Activated CD4-positive, alpha-beta T cell treated with anti-CD3 and anti-CD28 coated beads for 1 hour (primary cell): Measurements from ENCODE around the gene MEI4.
"Not testable (repeated sequence)": the region's sequence is repeated elsewhere in the genome, so short reads cannot be mapped to it uniquely, and the experiment has no call there.

Experiments
- DNase-seq: peaks from one replicate; pipeline ENCODE4 v3.0.0-alpha.2; 2020

MEI4 gene

DNA sequence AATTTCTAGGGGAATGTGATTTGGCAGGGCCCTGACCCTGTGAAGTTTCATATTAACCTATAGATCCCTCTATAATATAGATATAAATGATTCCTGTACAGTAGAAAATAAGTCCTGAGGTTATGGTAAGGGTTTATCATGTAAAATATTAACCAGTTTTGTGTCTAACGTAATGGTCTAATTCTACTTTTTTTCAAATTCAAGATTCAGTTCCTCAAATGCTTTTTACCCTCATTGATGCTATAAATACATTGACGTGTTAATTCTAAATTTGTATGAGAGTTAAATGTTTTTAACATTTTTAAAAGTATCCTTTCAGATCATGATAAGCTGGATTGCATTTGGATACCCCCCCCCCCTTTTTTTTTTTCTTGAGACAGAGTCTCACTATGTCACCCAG is 169.4 kb downstream of the MEI4 start:
- DNase-seq: no peak

DNA sequence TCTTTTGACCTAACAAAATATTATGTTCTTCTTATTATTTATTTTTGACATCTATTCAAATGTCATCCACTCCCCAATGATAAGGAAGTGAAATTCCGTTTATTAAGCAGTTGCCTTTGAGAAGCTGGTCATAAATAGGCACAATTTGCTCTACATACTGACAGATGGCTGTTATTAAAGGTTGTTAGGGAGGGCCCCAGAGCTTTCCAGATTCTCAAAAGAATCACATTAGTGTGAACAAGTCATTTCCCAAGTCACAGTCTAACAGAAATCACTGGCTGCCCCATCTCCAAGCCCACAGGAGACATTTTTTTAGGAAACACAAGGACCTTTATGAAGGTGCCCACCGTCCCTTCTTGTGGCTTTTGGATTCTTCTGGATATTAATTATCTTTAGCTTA is 172.4 kb downstream of the MEI4 start:
- DNase-seq: no peak

DNA sequence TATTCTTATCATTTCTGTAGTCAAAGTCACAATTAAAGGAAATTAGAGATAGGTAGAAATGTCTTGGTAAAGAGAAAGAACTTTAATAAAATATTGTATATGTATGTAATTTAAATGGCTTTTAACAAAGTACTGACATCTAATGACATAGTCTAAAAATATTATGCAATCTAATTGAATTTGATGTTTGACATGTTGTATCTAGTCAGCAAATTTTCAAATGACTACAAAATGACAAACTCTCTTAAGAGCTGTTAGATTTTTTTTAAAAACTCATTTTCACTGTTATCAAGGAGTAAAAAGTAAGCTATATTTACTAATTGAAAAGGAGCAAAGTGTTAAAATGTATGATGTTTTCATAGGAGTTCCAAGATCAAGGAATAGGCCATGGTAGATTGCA is 176.9 kb downstream of the MEI4 start:
- no peak for DNase-seq

DNA sequence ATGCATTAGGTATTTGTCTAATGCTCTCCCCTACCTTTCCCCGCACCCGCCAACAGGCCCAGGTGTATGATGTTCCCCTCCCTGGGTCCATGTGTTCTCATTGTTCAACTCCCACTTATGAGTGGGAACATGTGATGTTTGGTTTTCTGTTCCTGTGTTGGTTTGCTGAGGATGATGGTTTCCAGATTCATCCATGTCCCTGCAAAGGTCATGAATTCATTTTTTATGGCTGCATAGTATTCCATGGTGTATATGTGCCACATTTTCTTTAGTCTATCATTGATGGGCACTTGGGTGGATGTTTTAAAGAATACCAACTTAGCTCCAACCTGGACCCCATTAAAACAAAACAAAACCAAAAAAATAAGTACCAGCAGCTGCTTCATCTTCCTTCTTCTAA is 180.9 kb downstream of the MEI4 start:
- DNase-seq: not testable (repeated sequence)

DNA sequence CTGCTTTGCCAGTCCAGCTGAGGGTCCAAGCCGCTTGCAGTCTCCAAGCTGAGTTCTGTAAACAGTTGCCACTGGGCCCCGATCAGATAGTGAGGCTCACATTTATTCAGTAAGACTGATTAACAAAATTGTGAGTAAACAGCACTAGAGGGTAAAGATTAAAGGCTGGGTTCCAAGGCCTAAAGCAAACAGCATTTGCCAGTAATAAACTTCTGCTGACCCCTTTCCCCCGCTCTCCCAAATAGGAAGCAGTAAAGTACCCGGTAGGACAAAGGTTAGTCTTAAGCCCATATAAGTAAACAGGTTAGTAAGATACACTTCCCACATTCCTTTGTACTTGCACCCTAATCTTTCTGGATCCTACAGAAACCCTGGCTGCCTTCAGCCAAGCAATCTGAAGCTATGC is 181.8 kb downstream of the MEI4 start:
- DNase-seq: no peak

DNA sequence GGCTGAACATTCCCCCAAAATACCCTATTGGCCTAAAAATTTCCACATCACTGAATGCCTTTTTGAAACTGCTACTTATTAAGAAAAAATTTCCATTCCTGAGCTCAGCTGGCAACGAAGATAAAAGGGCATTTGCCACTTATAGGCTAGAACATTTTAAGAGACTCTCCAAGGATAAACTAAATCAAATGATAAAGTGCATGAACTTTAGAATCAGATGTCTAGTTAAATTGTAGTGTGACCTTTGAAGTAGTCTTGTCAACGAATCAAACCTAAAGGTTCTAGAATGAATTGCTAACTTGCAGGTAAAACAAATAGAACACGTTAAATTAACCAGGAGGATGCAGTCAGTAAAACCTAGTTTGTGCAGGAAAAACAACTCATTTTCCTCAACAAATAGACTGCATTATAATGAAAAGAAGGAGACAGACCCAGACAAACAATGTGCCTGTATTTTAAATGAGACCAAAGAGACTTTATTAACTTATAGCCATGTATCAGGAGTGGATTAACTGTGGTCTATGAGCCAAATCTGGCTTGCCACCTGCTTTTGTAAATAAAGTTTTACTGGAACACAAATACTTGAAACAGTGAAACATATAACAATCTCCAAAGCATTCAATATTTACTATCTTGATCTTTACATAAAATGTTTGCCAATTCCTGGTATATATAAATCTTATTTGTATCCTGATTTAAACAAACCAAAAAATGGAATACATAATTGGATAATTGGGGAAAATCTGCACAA is 184.4 kb downstream of the MEI4 start:
- no peak for DNase-seq

DNA sequence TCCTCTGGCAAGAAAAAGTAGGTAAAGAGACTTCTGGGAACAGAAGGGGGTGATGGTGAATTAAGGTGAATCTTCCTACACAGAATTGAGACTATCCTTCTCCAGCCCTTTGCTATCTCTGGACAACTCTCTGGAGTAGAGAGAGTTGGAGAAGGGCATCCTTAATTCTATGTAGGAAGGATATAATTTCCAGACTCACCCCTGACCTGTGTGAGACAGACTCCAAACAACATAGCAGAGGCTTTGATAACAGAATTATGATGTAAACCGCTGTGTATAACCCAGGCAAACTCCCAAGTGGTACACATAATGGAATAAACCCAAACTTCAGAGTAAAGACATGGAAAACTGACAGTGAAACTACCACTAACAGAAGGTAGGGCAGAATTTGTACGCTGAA is 186.5 kb downstream of the MEI4 start:
- DNase-seq: no peak

DNA sequence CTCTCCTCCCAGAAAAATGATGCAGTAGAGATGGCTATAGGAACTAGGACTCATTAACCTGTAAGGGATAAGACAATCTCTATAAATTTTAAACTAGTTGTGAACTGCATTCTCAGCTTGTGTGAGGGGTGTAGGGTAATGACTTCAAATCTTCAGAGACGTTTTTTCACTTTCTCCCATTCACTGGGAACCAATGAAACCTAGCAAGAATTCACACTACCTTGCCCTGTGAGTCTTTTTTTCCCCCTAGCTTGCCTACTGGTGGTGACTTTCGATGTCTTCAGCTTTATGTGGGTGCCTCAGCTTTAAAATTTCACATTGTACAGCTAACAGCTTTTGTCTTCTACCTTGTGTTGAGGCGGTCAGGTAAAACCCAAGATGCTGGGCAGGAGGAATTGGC is 192.0 kb downstream of the MEI4 start:
- DNase-seq: no peak

DNA sequence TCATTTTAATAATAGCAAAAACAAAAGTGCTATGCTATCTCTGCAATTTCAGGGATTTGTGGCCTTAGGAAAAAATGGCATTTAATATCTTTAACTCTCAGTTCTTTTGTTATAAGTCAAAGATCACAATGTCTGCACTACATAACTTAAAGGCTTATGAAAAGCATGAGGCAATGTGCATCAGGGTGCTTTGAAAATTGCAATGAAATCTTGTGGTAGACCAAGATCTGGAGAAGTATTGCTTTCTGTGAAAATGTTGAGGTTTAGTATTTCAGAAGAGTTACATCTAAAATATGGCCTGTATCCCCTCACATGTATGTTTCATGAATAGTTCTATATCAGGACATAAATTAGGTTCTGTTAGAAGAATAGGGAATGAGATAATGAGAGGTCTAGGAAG is 200.6 kb downstream of the MEI4 start:
- DNase-seq: no peak

DNA sequence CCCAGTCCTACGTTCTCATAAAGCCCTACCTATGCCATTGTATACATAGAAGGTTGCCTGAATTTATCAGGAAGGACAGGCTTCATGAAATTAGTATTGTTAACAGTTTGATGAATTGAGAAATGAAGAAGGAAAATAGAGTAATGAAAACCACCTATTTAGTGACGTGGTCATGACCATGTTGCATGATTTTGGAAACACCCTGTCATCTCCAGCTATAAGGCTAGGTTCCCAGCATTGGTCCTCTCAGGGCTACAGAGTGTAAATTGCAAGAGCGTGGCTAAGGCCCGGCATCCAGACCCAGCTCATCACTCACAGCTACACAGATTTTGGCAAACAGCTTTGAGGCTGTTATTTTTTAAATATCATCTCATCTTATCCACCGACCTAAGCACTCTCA is 203.6 kb downstream of the MEI4 start:
- DNase-seq: no peak

DNA sequence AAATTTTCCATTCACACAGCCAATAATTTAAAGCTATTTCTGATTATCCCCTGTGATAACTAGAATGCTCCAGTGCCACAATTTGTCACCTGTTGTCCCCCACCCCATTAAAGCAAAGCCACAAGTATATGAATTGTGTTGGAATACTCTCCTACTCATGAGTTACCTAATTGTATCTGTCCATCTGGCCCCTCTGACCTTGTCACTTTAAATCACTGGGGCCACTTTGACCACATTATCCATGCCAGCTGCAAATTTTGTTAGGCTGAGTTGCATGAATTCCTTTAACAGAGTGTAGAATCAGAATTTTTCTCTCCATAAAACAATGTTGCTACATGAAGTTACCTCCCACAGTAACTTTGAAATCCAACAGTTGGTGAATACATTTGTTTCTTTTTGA is 204.6 kb downstream of the MEI4 start:
- no peak for DNase-seq

DNA sequence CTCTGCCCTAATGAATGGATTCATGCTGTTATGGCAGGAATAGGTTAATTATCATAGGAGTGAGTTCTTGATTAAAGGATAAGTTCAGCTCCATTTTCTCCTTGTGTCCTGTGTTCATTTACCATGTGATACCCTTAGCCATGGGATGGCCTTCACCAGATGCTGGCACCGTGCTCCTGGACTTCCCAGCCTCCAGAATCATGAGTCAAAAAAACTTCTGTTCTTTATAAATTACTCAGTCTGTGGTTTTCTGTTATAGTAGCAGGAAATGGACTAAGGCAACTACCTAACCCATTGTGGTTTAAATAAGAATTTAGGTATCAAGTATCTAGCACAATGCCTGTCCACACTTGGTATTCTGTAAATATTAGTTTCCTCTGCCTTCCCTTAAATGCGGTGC is 223.5 kb downstream of the MEI4 start:
- DNase-seq: no peak

DNA sequence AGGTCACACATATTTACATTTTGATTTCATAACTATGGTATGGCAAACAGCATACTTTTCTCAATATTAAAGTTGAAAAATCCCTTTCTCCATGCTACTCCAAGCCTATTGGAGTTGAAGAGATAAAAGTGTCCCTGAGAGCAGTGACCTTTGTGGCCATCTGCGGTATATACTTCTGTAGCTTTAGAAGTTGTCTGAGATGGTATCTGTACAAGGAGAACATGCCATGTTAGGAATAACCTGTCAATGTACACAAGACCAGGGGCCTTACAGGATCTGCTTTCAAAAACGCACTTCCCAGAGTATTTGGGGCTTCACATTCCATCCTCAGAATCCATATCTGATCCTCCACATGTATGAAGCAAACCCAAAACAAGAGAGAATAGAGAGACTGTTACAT is 226.7 kb downstream of the MEI4 start:
- DNase-seq: no peak

DNA sequence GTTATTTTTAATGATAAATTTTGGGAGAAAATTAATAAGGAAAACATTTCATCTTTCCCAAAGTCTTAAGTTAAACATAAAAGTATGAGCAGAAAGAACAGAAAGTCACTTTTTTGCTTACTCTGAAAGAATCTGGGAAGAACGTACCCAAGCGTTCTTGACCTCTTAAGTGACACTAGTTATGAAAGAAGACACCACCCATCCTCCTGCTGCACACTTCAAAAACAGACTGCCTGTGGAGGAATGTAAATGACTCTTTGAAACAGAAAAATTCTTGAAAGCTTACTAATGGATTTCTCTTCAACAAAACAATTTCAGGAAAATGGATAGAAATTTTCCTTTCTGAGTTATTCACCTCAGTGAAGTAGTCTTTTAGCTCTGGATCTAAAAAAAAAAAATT is 227.7 kb downstream of the MEI4 start:
- DNase-seq: no peak

DNA sequence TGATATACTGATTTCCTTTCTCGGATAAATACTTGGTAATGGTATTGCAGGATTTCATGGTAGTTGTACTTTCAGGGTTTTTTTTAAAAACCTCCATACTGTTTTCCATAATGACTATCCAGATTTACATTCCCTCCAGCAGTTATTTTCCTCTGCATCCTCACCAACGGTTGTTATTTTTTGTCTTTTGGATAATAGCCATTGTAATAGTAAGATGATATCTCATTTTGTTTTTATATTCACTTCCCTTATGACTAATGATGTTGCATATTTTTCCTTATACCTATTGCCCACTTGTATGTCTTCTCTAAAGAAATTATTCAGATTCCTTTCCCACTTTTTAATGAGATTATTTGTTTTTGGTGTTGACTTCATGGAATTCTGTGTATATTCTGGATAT is 231.0 kb downstream of the MEI4 start:
- DNase-seq: no peak

DNA sequence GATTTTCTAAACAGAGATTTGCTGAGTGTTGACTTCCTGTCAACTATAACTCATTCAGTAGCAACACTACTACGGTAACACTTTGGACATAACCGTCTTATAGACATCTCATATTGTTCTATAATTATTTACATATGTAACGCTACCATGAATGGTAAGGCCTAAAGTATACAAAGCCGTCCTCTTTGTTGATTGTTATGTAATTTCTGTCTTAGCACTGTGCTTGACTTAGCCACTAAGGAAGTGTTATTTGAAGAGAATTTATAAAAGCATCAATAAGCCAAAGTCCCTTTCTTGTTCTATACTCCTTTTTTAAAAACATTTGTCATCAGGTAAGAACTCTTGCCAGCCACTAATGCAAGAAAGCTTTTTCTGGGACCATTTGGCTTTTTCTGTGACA is 240.6 kb downstream of the MEI4 start:
- no peak for DNase-seq

DNA sequence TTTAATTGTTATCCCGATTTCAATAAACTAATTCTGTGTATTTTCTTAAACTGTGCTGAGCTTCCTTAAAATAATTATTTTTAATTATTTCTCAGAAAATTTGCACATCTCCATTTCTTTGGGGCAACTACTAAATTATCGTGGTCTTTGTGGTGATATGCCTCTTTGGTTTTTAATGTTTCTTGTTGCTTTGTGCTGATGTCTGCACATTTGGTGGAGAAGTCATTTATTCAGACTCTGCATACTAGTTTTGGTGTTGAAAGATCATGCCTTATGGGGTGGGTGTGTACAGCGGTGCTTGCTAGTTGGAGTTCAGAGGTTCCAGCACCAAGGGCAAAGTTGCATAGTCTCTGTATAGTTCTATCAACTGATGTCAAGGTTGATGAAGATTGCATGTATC is 253.2 kb downstream of the MEI4 start:
- no peak for DNase-seq

DNA sequence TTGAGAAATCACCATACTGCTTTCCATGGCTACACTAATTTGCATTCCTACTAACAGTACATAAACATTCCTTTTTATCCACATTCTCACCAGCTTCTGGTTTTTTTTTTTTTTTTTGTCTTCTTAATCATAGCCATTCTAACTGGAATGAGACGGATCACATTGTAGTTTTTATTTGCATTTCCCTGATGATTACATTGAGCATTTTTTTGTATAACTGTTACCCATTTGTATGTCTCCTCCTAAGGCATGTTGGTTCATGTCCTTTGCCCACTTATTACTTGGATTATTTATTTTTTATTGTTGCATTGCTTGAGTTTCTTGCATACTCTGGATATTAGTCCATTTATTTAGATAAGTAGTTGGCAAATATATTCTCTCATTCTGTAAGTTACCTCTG is 258.0 kb downstream of the MEI4 start:
- no peak for DNase-seq

DNA sequence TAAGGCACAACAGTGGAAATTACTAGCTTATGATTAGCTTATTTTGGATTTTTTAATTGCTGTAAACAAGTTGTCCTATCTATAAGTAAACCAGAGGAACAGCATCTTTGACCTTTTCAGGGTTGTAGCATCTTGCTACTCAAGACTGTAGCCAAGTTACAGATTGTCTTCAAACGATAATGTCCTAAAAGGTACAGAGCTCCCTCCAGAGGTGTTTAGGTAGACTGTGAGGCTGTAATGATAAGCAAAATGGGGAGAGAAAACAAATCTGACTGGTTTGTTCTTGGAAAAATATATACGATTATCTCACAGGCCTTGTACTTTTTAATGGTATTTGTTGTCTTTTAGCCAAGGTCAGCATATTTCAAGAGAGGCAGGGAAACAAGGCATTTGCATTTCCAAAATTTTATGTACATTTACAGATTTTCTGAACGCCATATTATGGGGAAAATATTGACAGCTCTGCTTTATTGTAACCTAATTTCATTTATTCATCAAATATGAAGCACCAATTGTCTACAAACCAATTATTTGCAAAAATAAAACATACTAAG is 273.4 kb downstream of the MEI4 start:
- DNase-seq: no peak

DNA sequence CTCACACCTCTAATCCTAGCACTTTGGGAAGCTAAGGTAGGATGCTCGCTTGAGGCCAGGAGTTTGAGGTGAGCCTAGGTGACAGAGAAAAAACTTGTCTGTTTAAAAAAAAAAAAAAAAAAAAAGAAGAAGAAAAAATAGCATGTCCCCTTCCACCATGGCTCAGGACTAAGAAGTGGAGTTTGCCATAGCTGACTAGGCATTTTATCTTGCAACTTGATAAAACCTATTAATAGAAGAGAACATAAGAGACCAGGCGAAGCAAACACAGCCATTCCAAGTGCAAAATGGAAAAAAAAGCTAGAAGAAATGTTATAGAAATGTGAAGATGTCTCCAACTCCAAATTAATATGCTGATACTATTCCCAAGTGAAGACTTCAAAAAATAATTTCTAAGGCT is 277.5 kb downstream of the MEI4 start:
- DNase-seq: no peak

DNA sequence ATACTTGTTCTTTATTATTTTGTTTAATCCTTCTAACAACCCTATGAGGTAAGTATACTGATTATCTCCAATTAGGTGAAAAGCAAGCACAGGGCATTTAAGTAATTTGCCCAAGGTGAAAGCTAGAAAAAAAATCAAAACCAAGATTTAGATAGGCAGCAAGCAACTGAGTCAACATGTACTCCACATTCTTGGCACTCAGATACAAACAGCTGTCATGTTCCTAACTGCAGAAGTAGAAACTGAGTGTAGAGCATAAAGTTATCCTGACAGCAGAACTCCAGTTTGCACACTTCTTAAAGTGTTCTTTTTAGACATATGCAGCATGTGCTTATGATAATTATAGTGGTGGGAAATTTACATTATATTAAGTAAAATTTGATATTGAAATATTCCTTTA is 278.1 kb downstream of the MEI4 start:
- no peak for DNase-seq

DNA sequence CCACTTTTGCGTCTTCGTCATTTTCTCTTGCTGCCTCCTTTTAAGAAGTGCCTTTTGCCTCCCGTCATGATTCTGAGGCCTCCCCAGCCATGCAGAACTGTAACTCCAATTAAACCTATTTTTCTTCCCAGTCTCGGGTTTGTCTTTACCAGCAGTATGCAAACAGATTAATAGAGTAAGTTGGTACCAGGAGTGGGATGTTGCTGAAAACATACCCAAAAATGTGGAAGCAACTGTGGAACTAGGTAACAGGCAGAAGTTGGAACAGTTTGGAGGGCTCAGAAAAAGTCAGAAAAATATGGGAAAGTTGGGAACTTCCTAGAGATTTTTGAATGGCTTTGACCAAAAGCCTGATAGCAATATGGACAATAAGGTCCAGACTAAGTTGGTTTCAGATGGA is 309.2 kb downstream of the MEI4 start:
- DNase-seq: no peak

DNA sequence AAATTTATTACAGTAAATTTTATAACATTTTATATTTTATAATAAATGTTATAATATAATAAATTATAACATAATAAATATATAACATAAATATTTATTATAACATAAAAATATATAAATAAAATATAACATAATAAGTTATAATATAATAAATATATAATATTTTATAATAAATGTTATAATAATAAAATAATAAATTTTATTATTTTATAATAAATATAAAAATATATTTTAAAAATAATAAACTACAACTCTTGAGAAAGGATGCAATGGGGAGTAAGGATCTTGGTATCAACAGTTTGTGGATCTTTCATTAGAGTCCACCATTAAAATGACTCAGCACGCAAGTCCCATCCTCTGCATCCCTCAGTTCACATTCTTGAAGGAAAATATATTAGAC is 312.6 kb downstream of the MEI4 start:
- no peak for DNase-seq

DNA sequence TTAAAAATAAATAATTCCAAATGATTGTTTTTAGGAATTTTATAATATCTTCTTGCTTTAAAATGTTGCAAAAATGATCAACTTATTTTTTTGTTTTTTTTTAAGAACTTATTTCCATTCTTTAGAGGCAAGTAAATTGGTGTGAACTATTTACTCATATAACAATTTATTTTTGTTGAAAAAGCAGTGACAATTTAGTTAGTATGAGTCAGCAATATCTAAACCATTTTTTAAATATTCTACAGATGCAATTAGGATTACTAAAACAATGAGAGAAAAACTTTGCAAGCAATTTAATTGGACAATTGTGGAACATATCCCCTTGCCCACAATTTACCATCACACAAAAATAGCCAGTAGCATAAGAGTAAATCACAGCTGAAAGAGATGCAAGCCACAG is 319.5 kb downstream of the MEI4 start:
- no peak for DNase-seq
